Measurements from ENCODE around the gene NPY2R. TPM values are rescaled to one million over a fixed set of nuclear protein-coding genes. Genes with fewer than 3 reads are reported as not detected.

NPY2R gene
- total RNA-seq, 1 donor from 2014 or later = not detected

DNA sequence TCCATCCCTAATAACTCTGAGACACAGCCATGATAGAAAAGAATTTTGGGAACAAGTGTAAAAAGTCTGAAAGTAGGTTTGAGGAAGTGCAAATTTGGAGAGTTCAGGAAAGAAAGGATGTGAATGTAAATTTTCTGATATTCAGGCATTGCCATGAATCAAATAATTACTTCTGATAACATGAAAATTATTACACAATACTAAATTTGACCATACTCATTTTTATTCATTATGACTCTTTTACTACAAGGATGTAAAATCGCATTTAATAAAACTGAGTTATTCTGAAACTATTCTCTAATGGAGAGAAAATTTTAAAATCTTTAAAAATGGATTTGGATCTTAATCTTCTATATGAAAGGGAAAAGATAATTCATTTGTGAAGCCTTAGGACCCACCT is 33.8 kb upstream of the NPY2R start:
- no peak for DNase-seq
- Histone ChIP-seq H3K27me3 (no peaks in the 10 kb centered on the region), H3K4me1 (no peaks in the 10 kb centered on the region), H3K27ac (no peak overlapping the region), H3K9me3 (no peaks in the 10 kb centered on the region), H3K4me3 (no peak overlapping the region), H3K36me3 (no peaks in the 10 kb centered on the region)
- intact Hi-C loops (cut with DNase I) = no loop called here
- TF ChIP-seq, protein P1, sequence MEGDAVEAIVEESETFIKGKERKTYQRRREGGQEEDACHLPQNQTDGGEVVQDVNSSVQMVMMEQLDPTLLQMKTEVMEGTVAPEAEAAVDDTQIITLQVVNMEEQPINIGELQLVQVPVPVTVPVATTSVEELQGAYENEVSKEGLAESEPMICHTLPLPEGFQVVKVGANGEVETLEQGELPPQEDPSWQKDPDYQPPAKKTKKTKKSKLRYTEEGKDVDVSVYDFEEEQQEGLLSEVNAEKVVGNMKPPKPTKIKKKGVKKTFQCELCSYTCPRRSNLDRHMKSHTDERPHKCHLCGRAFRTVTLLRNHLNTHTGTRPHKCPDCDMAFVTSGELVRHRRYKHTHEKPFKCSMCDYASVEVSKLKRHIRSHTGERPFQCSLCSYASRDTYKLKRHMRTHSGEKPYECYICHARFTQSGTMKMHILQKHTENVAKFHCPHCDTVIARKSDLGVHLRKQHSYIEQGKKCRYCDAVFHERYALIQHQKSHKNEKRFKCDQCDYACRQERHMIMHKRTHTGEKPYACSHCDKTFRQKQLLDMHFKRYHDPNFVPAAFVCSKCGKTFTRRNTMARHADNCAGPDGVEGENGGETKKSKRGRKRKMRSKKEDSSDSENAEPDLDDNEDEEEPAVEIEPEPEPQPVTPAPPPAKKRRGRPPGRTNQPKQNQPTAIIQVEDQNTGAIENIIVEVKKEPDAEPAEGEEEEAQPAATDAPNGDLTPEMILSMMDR (IDR thresholded peaks at IDR 0.05) = no peak
- no peak for ATAC-seq

DNA sequence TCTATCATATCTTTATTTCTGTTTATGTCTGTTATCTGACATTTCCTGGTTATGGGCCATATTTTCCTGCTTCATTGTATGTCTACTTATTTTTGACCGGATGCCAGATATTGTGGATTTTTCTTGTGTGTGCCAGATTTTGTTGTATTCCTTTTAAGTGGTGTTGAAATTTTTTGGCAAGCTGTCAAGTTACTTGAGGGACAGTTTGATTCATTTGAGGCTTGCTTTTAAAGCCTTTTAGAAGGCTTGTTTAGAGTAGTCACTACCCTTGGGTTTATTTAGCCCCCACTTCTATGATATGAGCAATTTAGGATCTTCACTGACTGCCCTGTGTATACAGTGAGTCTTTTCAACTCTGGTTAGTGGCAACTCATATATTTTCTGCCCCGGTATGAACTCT is 29.2 kb upstream of the NPY2R start:
- intact Hi-C loops (cut with DNase I) = no loop called here
- ATAC-seq = no peak
- no peak for DNase-seq
- no peak overlapping the region for H3K4me3 ChIP-seq
- TF ChIP-seq, protein P1 (IDR thresholded peaks at IDR 0.05) = no peak
- H3K27me3 ChIP-seq = no peaks in the 10 kb centered on the region
- H3K27ac ChIP-seq = no peak overlapping the region
- H3K36me3 ChIP-seq = no peaks in the 10 kb centered on the region
- H3K4me1 ChIP-seq = no peaks in the 10 kb centered on the region
- no peaks in the 10 kb centered on the region for H3K9me3 ChIP-seq

DNA sequence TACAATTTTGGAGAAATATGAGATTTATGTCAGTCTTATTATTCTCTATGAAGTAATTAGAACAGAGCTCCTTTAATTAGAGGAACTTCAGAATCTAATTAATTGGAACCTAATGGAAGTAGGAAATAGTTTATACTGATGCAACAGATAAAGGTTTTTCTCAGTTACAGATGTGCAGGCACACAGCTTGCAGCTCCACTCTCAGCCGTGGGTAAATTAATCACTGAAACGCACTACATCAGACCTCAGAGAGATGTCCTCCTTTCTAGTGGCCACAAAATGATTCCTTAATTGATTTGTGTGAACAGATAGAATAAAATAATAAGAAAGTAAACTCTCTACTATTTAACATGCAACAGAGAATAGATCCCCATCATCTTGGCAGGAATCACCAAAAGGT is 21.5 kb upstream of the NPY2R start:
- Histone ChIP-seq H3K9me3 (no peaks in the 10 kb centered on the region), H3K27me3 (no peaks in the 10 kb centered on the region), H3K27ac (no peak overlapping the region), H3K4me3 (no peak overlapping the region), H3K4me1 (no peaks in the 10 kb centered on the region), H3K36me3 (no peaks in the 10 kb centered on the region)
- intact Hi-C loops (cut with DNase I) = no loop called here
- TF ChIP-seq, protein P1 (IDR thresholded peaks at IDR 0.05) = no peak
- no peak for ATAC-seq
- DNase-seq = no peak

DNA sequence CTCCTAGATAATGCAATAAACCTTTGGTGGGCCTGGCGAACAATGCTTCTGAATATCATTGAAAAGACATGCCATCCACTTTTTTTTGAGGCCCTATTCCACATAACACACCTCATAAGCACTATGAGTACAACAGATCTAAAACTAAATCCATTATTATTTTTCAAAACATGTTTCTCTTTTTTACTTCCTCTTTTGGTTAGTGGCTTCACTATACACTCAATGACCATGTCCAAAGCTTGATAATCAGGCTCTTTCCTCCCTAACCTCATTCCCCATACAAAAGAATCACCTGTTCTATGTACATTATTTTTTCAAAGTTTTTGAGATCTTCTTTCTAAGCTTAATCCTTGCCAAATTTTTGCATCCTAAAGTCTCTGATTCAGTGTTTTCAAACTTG is 20.4 kb upstream of the NPY2R start:
- H3K27ac ChIP-seq = no peak overlapping the region
- ATAC-seq (no peak), DNase-seq (no peak)
- no peaks in the 10 kb centered on the region for H3K27me3 ChIP-seq
- H3K36me3 ChIP-seq = no peaks in the 10 kb centered on the region
- no peaks in the 10 kb centered on the region for H3K9me3 ChIP-seq
- no peaks in the 10 kb centered on the region for H3K4me1 ChIP-seq
- TF ChIP-seq, protein P1 (IDR thresholded peaks at IDR 0.05) = no peak
- intact Hi-C loops (cut with DNase I) = no loop called here
- H3K4me3 ChIP-seq = no peak overlapping the region

DNA sequence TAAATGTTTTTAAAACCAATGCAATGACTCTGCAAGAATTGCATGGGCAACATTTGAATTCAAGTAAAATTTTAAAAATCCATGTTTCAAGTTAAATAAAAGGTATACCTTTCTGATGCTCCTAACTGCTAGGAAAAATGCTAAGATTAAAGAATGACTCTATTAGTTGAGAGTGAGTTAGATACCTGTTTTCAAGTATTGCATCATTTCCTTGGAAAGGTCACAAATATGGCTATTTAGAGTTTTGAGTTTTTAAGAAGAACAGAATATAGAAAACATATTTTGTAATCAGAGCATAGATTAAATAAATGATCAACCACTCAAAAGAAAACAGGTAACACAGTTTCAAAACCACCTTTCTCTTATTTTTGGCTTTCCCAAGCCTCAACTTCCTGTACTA is 18.3 kb upstream of the NPY2R start:
- no peak for ATAC-seq
- Histone ChIP-seq H3K27me3 (no peaks in the 10 kb centered on the region), H3K36me3 (no peaks in the 10 kb centered on the region), H3K4me1 (no peaks in the 10 kb centered on the region), H3K4me3 (no peak overlapping the region), H3K9me3 (no peaks in the 10 kb centered on the region), H3K27ac (no peak overlapping the region)
- TF ChIP-seq, protein P1 (IDR thresholded peaks at IDR 0.05) = no peak
- intact Hi-C loops (cut with DNase I) = no loop called here
- DNase-seq = no peak

DNA sequence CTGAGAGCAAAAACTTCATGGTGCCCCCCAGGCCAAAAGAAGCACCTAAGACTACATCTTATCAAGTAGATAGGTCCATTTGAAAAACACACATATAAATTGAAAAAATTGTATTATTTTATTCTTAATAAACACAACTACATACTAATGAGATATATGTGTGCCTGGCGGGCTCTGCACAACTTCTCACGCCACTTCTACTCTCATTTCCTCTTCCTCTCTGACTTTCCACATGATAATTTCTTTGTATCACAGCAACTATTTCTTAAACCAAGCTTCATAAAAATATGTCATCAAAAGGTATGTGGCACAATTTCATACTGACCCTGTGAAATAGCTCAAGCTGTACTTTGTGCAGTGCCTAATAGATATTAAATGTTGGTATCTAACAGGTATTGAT is 10.7 kb upstream of the NPY2R start:
- H3K27ac ChIP-seq = no peak overlapping the region
- no peaks in the 10 kb centered on the region for H3K9me3 ChIP-seq
- no peaks in the 10 kb centered on the region for H3K36me3 ChIP-seq
- TF ChIP-seq, protein P1 (IDR thresholded peaks at IDR 0.05) = no peak
- H3K4me3 ChIP-seq = no peak overlapping the region
- intact Hi-C loops (cut with DNase I) = no loop called here
- H3K27me3 ChIP-seq = no peaks in the 10 kb centered on the region
- DNase-seq = no peak
- no peak for ATAC-seq
- no peaks in the 10 kb centered on the region for H3K4me1 ChIP-seq
